Neural progenitor cell (in vitro differentiated cells): Measurements from ENCODE around the gene LAP3.

Experiments used
- CTCF ChIP-seq: fragments of 200-600 bp; sonication (generic); IDR thresholded peaks from 2 replicates; pipeline ENCODE4 v1.5.1; 2017; ENCODE audit warnings: antibody characterized with exemption, mild to moderate bottlenecking
- EZH2 ChIP-seq: fragments of 200-600 bp; sonication (generic); IDR thresholded peaks from 2 replicates; pipeline ENCODE4 v1.6.1; 2017; ENCODE audit warnings: antibody characterized with exemption, mild to moderate bottlenecking, moderate library complexity

- TF ChIP-seq CTCF (peak; percentile 8), EZH2 (no peak)
Measured at GRCh38 chr4:17647927-17648326, 70.9 kb downstream of the LAP3 start.
